ENCODE data around the gene GH2.
"Not testable (repeated sequence)": the region's sequence is repeated elsewhere in the genome, so short reads cannot be mapped to it uniquely, and the experiment has no call there.

GH2 gene

DNA sequence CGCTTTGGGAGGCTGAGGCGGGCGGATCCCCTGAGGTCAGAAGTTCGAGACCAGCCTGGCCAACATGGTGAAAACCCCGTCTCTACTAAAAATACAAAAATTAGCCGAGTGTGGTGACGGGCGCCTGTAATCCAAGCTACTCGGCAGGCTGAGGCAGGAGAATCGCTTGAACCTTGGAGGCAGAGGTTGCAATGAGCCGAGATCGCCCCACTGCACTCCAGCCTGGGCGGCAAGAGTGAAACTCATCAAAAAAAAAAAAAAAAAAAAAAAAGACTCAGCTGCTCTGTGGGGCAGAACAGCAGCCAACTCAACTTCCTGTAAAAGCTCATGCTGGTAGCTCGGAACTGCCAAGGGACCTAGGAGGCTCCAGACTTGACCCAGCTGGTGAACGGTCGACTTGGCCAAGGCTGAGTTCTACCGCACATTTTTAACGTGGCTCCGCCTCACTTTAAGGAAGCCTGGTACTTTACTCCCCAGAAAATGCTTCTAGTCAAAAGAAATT is 38.3 kb downstream of the GH2 start:
- H4K8ac ChIP-seq (ENCODE audit: low read depth, low read length) = peak overlapping the region; percentile 88
- H3K79me2 ChIP-seq (ENCODE audit: control insufficient read depth, insufficient read depth, low read length) = peaks cover 27% of the 10 kb centered on the region
- not testable (repeated sequence) for H3K36me3 ChIP-seq (ENCODE audit: control insufficient read depth, insufficient read depth, low read length); H3K27me3 ChIP-seq (ENCODE audit: insufficient read depth, low read length, poor library complexity); H3K4me3 ChIP-seq (ENCODE audit: low read length); H3K23ac ChIP-seq (ENCODE audit: low read length); H2BK5ac ChIP-seq (ENCODE audit: low read length); H2BK120ac ChIP-seq (ENCODE audit: low read depth, low read length); H2AK5ac ChIP-seq (ENCODE audit: low read length); DNase-seq; H3K4ac ChIP-seq (ENCODE audit: low read depth, low read length); H4K5ac ChIP-seq (ENCODE audit: low read length); H2BK15ac ChIP-seq (replicated peaks; ENCODE audit: low read depth); H3K18ac ChIP-seq (ENCODE audit: low read length)
- H3K56ac ChIP-seq (ENCODE audit: low read length) = peak overlapping the region; percentile 40
- peak overlapping the region; percentile 59 for H3K9ac ChIP-seq (ENCODE audit: low read length)
- peak overlapping the region; percentile 45 for H3K4me2 ChIP-seq (ENCODE audit: low read length)
- peaks cover 10% of the 10 kb centered on the region for H3K4me1 ChIP-seq (ENCODE audit: control insufficient read depth, low read depth, low read length)
- peaks cover 17% of the 10 kb centered on the region for H3K79me1 ChIP-seq (ENCODE audit: low read length)
- no CpG with 5 or more reads among the region's 19 CpGs for WGBS (ENCODE audit: extremely low coverage, insufficient coverage, low lambda C conversion rate)
- H3K27ac ChIP-seq (ENCODE audit: low read depth, low read length) = peak overlapping the region; percentile 16

- Histone ChIP-seq H3K56ac (ENCODE audit: low read length) (peak within 1 kb of the TSS; percentile 93), H4K5ac (ENCODE audit: low read length) (no peak within 1 kb of the TSS), H4K8ac (ENCODE audit: low read depth, low read length) (peak within 1 kb of the TSS; percentile 88), H3K79me2 (ENCODE audit: control insufficient read depth, insufficient read depth, low read length) (peaks cover 34% of the 10 kb centered on the region), H3K9ac (ENCODE audit: low read length) (peak within 1 kb of the TSS; percentile 96), H3K27me3 (ENCODE audit: insufficient read depth, low read length, poor library complexity) (no peaks in the 10 kb centered on the region), H2AK5ac (ENCODE audit: low read length) (no peak within 1 kb of the TSS), H3K4me1 (ENCODE audit: control insufficient read depth, low read depth, low read length) (peaks cover 10% of the 10 kb centered on the region), H3K36me3 (ENCODE audit: control insufficient read depth, insufficient read depth, low read length) (no peaks in the 10 kb centered on the region), H2BK15ac (replicated peaks; ENCODE audit: low read depth) (no peak within 1 kb of the TSS), H3K79me1 (ENCODE audit: low read length) (peaks cover 24% of the 10 kb centered on the region), H3K4me3 (ENCODE audit: low read length) (peak within 1 kb of the TSS; percentile 93), H3K4ac (ENCODE audit: low read depth, low read length) (peak within 1 kb of the TSS; percentile 87), H2BK120ac (ENCODE audit: low read depth, low read length) (no peak within 1 kb of the TSS), H2BK5ac (ENCODE audit: low read length) (no peak within 1 kb of the TSS), H3K4me2 (ENCODE audit: low read length) (peak within 1 kb of the TSS; percentile 90), H3K18ac (ENCODE audit: low read length) (peak within 1 kb of the TSS; percentile 98), H3K23ac (ENCODE audit: low read length) (peak within 1 kb of the TSS; percentile 66), H3K27ac (ENCODE audit: low read depth, low read length) (peak within 1 kb of the TSS; percentile 94)
- peak; percentile 99 for DNase-seq
- WGBS (ENCODE audit: extremely low coverage, insufficient coverage, low lambda C conversion rate) = no CpG with 5 or more reads among the region's 92 CpGs
Observed at GRCh38 chr17:63842540-63843386, 39.0 kb downstream of the GH2 start, which contains the start of gene SMARCD2. TSS of gene SMARCD2 (minus strand) at chr17:63842685. CDS start at chr17:63842674, 11 bp downstream.

GRCh38 chr17:63842173-63842539 is 39.6 kb downstream of the GH2 start:
- peak overlapping the region; percentile 66 for H3K23ac ChIP-seq (ENCODE audit: low read length)
- H2BK15ac ChIP-seq (replicated peaks; ENCODE audit: low read depth) = no peak overlapping the region
- no peak overlapping the region for H2BK5ac ChIP-seq (ENCODE audit: low read length)
- H4K5ac ChIP-seq (ENCODE audit: low read length) = no peak overlapping the region
- peak overlapping the region; percentile 90 for H3K4me2 ChIP-seq (ENCODE audit: low read length)
- H3K27ac ChIP-seq (ENCODE audit: low read depth, low read length) = peak overlapping the region; percentile 94
- H3K27me3 ChIP-seq (ENCODE audit: insufficient read depth, low read length, poor library complexity) = no peaks in the 10 kb centered on the region
- peaks cover 10% of the 10 kb centered on the region for H3K4me1 ChIP-seq (ENCODE audit: control insufficient read depth, low read depth, low read length)
- H3K9ac ChIP-seq (ENCODE audit: low read length) = peak overlapping the region; percentile 96
- no peak overlapping the region for H2BK120ac ChIP-seq (ENCODE audit: low read depth, low read length)
- no peaks in the 10 kb centered on the region for H3K36me3 ChIP-seq (ENCODE audit: control insufficient read depth, insufficient read depth, low read length)
- WGBS (ENCODE audit: extremely low coverage, insufficient coverage, low lambda C conversion rate) = no CpG with 5 or more reads among the region's 36 CpGs
- H3K56ac ChIP-seq (ENCODE audit: low read length) = peak overlapping the region; percentile 93
- no peak overlapping the region for H4K8ac ChIP-seq (ENCODE audit: low read depth, low read length)
- peak overlapping the region; percentile 98 for H3K18ac ChIP-seq (ENCODE audit: low read length)
- H3K4me3 ChIP-seq (ENCODE audit: low read length) = peak overlapping the region; percentile 93
- H3K4ac ChIP-seq (ENCODE audit: low read depth, low read length) = peak overlapping the region; percentile 87
- H3K79me2 ChIP-seq (ENCODE audit: control insufficient read depth, insufficient read depth, low read length) = peaks cover 36% of the 10 kb centered on the region
- no peak overlapping the region for H2AK5ac ChIP-seq (ENCODE audit: low read length)
- peak; percentile 51 for DNase-seq
- peaks cover 26% of the 10 kb centered on the region for H3K79me1 ChIP-seq (ENCODE audit: low read length)

DNA sequence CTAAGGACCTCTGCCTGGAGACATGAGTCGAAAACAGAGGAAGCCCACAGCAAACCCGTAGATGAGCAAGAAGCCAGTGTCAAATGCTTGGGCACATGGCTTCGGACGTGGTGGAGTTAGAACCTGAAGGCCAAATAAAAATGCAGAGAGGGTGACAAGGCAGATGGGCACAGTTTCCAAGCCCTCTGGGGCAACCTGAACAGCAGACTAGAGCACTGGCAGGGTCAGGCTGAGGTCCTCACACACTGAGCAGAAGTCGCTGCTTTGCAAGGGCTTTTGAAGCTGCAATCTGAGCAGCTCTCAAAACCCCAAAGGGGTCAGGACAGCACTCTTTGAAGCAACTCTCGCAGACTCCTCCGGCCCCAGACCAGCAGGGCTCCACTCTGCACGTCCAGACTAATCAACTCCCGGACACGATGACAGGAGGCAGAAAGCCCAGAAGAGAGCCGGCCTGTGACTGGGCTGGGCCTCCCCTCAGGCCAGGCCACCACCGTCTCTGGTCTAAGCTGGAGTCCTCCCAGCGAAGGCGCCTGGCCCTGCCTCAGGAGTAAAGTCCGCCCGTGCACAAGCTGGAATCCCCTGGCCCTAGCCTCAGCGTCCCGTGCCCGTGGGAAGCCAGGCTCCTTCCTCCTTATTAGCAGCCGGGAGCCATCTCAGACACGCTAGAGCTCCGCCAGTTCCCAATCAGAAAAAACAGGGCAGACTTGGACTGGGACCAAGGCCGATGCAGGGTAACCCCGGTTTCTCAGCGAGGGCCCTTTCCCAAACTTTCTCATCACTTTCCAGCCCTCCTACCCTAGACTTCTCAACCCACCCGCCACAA is 40.2 kb downstream of the GH2 start:
- Histone ChIP-seq H3K27me3 (ENCODE audit: insufficient read depth, low read length, poor library complexity) (no peaks in the 10 kb centered on the region), H3K36me3 (ENCODE audit: control insufficient read depth, insufficient read depth, low read length) (no peaks in the 10 kb centered on the region), H3K18ac (ENCODE audit: low read length) (peak overlapping the region; percentile 98), H4K5ac (ENCODE audit: low read length) (no peak overlapping the region), H3K4me3 (ENCODE audit: low read length) (peak overlapping the region; percentile 93), H3K27ac (ENCODE audit: low read depth, low read length) (peak overlapping the region; percentile 94), H2BK5ac (ENCODE audit: low read length) (no peak overlapping the region), H3K4me1 (ENCODE audit: control insufficient read depth, low read depth, low read length) (peaks cover 10% of the 10 kb centered on the region), H3K4me2 (ENCODE audit: low read length) (peak overlapping the region; percentile 90), H2AK5ac (ENCODE audit: low read length) (no peak overlapping the region), H3K23ac (ENCODE audit: low read length) (peak overlapping the region; percentile 66), H3K79me1 (ENCODE audit: low read length) (peaks cover 26% of the 10 kb centered on the region), H3K4ac (ENCODE audit: low read depth, low read length) (no peak overlapping the region), H2BK15ac (replicated peaks; ENCODE audit: low read depth) (no peak overlapping the region), H2BK120ac (ENCODE audit: low read depth, low read length) (no peak overlapping the region), H3K9ac (ENCODE audit: low read length) (peak overlapping the region; percentile 96), H3K79me2 (ENCODE audit: control insufficient read depth, insufficient read depth, low read length) (peaks cover 36% of the 10 kb centered on the region), H3K56ac (ENCODE audit: low read length) (peak overlapping the region; percentile 93), H4K8ac (ENCODE audit: low read depth, low read length) (no peak overlapping the region)
- DNase-seq = peak; percentile 55
- WGBS (ENCODE audit: extremely low coverage, insufficient coverage, low lambda C conversion rate) = no CpG with 5 or more reads among the region's 26 CpGs

GRCh38 chr17:63840591-63841349 is 41.0 kb downstream of the GH2 start:
- no peak overlapping the region for H2BK15ac ChIP-seq (replicated peaks; ENCODE audit: low read depth)
- H3K79me1 ChIP-seq (ENCODE audit: low read length) = peaks cover 26% of the 10 kb centered on the region
- no peak overlapping the region for H3K4me3 ChIP-seq (ENCODE audit: low read length)
- no peak overlapping the region for H4K8ac ChIP-seq (ENCODE audit: low read depth, low read length)
- peaks cover 36% of the 10 kb centered on the region for H3K79me2 ChIP-seq (ENCODE audit: control insufficient read depth, insufficient read depth, low read length)
- no peak overlapping the region for H2AK5ac ChIP-seq (ENCODE audit: low read length)
- no peak for DNase-seq
- WGBS (ENCODE audit: extremely low coverage, insufficient coverage, low lambda C conversion rate) = no CpG with 5 or more reads among the region's 4 CpGs
- no peak overlapping the region for H2BK5ac ChIP-seq (ENCODE audit: low read length)
- H3K56ac ChIP-seq (ENCODE audit: low read length) = peak overlapping the region; percentile 93
- H3K23ac ChIP-seq (ENCODE audit: low read length) = no peak overlapping the region
- no peak overlapping the region for H2BK120ac ChIP-seq (ENCODE audit: low read depth, low read length)
- no peak overlapping the region for H3K4ac ChIP-seq (ENCODE audit: low read depth, low read length)
- no peaks in the 10 kb centered on the region for H3K36me3 ChIP-seq (ENCODE audit: control insufficient read depth, insufficient read depth, low read length)
- H3K4me2 ChIP-seq (ENCODE audit: low read length) = peak overlapping the region; percentile 90
- H3K27me3 ChIP-seq (ENCODE audit: insufficient read depth, low read length, poor library complexity) = no peaks in the 10 kb centered on the region
- H3K4me1 ChIP-seq (ENCODE audit: control insufficient read depth, low read depth, low read length) = peaks cover 10% of the 10 kb centered on the region
- H4K5ac ChIP-seq (ENCODE audit: low read length) = no peak overlapping the region
- H3K18ac ChIP-seq (ENCODE audit: low read length) = no peak overlapping the region
- H3K27ac ChIP-seq (ENCODE audit: low read depth, low read length) = no peak overlapping the region
- H3K9ac ChIP-seq (ENCODE audit: low read length) = peak overlapping the region; percentile 96
